HG03039 (cell line): Measurements from ENCODE around the gene SMDT1.
"Not testable (repeated sequence)": the region's sequence is repeated elsewhere in the genome, so short reads cannot be mapped to it uniquely, and the experiment has no call there.

ENCODE experiments used
- ATAC-seq: cut with Tn5 transposase; IDR thresholded peaks from one replicate; pipeline ENCODE4 v1.9.1; 2021; ENCODE audit warnings: mild to moderate bottlenecking, moderate library complexity; ENCODE audit not compliant: unreplicated experiment

Gene SMDT1

GRCh38 chr22:42070517-42071422 is 8.7 kb upstream of the SMDT1 start, which contains the start of gene NAGA:
Gene NAGA, minus strand, starts transcription at chr22:42070812. Its CDS starts 515 bp downstream, at chr22:42070297.
- ATAC-seq, result peak; percentile 85

DNA sequence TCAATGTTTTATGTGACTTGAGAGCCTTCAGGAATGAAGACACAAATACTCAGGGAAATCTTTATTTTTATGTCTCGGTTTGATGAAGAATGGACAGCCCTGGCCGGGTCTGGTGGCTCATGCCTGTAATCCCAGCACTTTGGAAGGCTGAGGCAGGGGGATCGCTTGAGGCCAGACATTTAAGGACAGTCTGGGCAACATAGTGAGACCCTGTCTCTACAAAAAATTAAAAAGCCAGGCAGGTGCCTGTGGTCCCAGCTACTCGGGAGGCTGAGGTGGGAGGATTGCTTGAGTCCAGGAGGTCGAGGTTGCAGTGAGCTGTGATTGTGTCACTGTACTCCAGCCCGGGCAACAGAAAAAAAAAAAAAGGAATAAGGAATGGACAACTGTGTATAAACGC is 8.0 kb upstream of the SMDT1 start:
- ATAC-seq, result not testable (repeated sequence)

GRCh38 chr22:42072606-42073330 is 6.7 kb upstream of the SMDT1 start:
- no peak for ATAC-seq

DNA sequence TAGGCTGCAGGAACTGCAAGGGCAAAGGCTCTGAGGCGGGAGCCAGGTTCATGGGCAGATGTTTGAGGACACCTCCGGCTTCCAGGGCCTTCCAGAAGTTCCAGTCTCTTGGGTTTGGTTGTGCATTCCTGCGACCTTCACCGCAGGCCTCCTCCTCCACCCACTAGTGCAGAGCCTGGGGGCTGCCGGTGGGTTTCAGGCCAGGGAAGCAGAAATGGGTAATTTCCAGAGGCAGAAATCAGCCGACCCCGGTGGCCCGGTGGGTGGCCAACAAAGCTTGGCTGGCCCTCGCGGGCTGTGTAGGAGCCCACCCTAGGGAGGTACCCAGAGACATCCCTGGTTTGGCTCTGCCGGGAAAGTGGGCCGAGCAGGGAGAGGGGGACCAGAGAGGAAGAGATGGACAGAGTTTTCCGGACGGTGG is 5.9 kb upstream of the SMDT1 start:
- ATAC-seq, result no peak

DNA sequence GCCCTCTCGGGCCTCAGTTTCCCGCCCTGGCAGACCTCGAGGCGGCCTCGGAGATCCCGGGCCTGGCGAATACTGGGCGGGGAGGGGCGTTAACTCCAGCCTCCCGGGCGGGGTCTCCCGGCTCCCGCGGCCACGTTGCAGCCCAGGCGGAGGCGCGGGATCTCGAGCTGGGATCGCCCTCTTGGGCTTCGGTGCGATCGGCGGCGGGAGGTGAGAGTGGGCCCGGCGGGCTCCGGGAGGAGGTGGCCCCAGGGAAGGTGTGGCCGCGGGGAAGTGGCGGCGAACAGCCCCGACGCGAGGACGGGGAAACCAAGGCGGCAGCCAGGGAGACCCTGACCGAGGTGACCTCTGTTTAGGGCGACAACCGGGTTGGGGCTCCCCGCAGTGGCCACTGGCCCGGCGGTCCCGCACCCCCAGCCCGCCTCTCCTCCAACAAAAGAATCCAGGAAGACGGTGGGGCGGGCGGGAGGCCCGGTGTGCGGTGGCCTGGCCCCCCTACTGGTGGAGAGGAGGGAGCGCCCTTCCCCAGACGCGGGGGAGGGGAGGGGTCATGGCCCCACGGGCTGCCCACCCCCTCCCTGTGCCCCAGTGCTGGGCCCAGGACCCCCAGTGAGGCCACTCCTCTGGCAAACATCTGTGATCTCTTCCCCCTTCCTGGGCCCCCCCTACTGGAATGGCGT is 5.2 kb upstream of the SMDT1 start, which contains the start of gene PHETA2:
Gene PHETA2, plus strand, starts transcription at position 117 of the 680 bp plus-strand sequence. CDS start 3,046 bp downstream, outside the sequence.
- no peak for ATAC-seq

DNA sequence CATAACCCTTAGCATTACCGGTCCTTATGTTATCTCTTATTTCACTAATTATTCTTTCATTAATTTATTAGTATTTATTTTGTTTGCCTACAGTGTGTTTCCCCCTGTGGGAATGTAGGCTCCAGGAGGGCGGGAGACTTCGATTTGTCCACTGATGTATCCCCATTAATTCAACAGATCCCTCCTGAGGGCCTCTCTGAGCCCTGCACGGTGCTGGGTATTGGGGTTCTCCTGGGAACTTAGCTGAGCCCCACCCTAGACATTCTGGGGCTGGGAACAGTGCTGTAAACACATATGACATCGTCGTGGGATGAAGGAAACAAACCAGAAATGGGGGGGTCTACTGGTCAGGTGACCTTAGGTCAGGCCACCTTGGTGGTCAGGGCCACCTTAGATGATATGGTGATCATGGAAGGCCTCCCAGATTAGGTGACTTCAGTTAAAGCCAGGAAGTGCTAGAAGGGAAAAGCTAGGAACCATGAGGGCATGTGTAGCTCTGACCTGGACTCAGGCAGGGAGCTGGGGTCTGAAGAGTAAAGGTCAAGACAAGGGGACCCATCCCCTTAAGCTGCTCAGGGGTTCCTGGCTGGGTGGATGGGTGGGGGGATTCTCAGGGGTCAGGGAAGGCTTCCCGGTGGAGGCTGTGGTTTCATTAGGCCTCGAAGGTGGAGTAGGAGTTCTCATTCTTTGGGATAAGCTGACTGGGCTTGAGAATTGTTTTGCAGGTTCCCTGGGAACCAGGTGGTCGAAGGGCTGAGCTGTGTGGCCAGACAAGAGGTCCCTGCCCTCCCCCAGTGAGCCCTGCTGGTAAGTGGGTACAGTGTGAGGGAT is 4.4 kb upstream of the SMDT1 start:
- no peak for ATAC-seq

- no peak for ATAC-seq
Measured at GRCh38 chr22:42076764-42077485, 2.6 kb upstream of the SMDT1 start.

DNA sequence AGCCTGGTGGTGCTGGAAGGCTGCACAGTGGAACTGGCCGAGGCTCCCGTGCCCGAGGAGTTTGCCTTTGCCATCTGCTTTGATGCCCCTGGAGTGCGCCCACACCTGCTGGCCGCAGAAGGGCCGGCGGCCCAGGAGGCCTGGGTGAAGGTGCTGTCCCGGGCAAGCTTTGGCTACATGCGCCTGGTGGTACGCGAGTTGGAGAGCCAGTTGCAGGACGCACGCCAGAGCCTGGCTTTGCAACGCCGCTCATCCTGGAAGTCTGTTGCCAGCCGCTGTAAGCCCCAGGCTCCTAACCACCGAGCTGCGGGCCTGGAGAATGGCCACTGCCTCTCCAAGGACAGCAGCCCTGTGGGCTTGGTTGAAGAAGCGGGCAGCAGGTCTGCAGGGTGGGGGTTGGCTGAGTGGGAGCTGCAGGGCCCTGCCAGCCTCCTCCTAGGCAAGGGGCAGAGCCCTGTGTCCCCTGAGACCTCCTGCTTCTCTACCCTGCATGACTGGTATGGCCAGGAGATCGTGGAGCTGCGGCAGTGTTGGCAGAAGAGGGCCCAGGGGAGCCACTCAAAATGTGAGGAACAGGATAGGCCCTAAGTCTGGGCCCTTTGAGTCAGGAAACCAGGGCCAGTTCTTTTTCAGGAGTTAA is 1.9 kb upstream of the SMDT1 start:
- ATAC-seq, result no peak

DNA sequence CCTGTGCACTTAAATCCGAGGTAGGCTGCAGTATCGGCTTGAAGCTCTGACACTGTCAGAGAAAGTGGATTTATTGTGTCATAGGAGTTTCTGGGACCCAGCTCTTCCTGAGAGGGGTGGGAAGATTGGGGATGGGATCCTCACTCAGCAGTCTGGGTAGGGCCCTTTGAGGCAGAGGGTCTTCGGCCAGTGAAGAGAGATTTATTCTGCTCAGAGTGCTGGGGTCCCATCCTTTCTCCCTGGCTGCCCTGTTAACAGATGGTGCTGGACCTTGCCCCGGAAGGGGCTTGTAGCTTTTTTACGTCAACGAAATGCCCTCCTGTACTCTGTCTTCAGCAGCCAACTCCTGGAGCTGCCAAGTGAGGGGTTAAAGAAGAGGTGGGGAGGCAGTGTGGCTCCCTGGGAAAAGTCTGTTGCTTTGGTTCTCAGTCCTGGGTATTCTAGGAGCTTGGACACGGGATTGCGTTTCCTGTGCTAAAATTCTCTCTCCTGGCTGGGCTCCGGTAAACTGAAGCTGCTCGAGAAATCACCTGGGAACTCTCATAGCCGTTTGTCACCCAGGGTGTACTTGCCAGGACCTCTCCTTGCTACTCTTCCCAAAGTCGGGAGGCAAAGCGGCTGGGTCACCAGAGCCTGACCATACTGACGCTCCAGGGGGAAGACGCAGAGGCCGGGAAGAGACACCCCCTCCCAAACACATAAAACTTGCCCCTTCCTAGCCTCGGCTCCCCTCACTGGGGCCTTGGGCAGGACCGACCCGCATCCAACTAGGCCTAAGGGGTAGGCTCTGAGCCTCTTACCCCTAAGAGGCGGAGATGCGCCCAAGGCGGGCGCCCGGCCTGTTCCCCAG is 806 bp upstream of the SMDT1 start:
- peak; percentile 2 for ATAC-seq

DNA sequence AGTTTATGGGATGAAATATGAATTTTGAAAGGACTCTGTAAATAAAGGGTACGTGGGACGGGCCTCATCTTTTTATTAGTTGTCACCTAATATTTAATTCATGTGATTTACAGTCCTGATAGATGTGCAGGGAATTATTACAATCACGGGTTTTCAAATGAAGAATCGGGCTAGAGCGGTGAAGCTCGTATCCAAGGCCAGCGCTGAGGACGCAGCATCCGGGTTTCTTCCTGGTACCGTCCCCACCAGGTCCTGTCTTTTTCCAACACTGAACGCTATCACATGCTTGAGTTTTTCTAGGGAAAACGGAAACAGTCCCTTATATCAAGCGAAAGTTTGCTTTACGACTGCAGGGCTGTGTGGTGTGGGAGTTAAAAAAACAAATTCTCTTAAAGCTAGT is 787 bp downstream of the SMDT1 start:
- no peak for ATAC-seq

DNA sequence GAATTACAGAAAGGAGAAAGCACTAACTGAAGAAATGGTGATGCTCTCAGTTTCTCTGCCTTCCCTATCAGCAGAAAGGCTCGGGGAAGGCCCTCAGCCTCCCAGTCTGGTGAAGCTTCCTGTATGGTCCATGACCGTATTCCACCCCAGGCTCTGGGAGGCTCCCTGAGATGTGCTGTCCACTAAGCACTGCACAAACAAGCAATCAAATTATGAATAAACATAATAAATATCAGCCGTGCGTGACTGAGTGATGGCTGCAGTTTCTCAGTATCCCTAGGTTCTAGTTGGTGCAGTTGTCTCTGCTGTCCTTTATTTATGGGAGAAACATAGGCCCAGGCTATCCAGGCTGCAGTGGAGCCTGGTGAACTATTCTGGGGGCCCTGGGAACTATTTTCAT is 3.6 kb downstream of the SMDT1 start:
- no peak for ATAC-seq

DNA sequence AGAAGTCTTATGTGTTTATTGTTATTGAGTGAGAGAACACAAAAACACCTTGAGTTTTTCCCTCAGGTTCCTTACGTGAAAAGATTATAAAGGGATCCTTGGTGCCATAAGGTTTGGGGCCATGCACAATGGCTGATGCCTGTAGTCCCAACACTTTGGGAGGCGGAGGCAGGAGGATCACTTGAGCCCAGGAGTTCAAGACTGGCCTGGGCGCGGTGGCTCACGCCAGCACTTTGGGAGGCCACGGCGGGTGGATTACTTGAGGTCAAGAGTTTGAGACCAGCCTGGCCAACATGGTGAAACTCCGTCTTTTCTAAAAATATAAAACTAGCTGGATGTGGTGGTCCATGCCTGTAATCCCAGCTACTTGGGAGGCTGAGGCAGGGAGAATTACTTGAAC is 5.4 kb downstream of the SMDT1 start:
- ATAC-seq, result no peak

DNA sequence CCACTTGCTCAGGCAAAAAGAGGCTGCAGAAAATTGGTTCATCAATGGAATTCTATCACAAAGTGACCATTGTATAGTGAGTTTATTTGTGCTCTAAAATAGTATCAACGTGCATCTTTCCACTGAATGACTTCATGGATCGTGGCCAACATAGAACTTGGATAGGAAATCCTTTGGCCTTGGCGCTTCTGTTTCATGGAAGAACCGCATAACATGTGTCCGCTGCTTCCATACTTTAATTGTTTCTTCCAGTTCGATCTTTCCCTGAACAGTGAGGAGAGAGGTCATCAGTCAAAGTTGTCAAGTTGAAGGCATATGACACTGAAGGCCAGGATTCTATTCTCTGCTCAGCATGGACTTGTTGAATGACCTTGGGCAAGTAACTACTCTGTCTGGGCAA is 6.6 kb downstream of the SMDT1 start:
- ATAC-seq, result no peak

- peak; percentile 93 for ATAC-seq
Measured at GRCh38 chr22:42090596-42091454, 11.3 kb downstream of the SMDT1 start, which contains the start of gene NDUFA6. Gene NDUFA6, minus strand, starts transcription at chr22:42090772. Its CDS starts 28 bp downstream, at chr22:42090744.

DNA sequence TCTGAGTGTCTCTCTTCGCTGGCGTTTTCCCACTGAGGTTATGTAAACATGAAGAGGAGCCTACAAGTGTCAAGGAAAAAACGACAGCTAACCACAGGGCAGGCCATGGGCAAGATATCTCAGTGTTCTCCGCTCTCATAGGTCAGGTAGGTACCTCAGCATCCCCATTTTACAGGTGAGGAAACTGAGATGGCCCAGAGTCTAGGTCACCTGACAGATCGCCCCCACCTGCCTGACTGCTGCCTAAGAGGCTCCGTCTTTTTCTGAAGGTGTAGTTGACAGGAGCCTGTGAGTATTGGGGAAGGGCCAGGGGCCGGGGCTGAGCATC is 11.9 kb downstream of the SMDT1 start:
- no peak for ATAC-seq

DNA sequence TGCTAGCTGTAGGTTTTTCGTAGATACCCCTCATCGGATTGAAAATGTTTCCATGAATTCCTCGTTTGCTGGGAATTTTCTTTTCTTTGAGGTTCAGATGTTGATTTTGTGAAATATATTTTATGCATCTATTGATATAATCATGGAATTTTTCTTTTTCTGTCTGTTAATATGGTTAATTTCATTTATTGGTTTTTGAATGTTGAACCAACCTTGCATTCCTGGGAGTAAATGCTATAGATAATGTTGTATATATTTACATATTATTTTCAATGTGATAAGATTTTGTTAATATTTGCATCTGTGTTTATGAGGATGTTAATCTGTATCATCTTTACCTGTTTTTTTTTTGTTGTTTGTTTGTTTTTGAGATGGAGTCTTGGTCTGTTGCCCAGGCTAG is 21.7 kb downstream of the SMDT1 start:
- ATAC-seq, result no peak

DNA sequence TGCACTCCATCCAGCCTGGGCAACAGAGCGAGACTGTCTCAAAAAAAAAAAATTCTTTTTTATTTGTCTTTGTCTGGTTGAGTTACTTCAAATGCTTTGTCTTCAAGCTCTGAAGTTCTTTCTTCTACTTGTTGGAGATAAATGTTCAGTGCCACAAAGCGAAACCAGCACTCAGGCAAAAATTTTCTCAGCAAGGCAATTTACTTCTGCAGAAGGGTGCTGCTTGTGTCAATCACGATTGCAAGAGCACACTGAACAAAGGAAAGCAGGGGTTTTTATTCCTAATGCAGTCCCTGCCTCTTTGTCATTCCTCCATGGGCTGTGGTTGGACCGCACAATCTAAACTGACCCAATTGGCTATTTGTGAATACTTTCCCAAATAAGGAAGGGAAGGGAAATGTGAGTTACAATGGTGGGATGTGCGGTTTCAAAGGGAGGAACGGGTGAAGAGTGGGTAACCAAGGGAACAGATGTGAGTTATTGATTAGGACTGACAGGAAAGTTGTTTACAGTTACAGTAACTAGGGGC is 24.9 kb downstream of the SMDT1 start:
- ATAC-seq, result not testable (repeated sequence)
